MCF 10A (cell line): Measurements from ENCODE around the gene STK32B. TPM values are rescaled to one million over a fixed set of nuclear protein-coding genes. Genes with fewer than 3 reads are reported as not detected.

Source experiments
- BruUV-seq: library from RNA; stranded (reverse); fragments of 400-500 nt; replicated peaks from 2 replicates; lab custom pipeline; 2021; lab: Mats Ljungman, UMichigan
- CTCF ChIA-PET: fragments of 300-600 bp; sonication (Branson Sonifier 250); formaldehyde crosslinking; extraction: SDS; loops from one replicate; lab custom pipeline; 2021; ENCODE audit warnings: antibody characterized with exemption, inconsistent platforms; lab: Yijun Ruan, JAX
- POLR2A ChIA-PET: fragments of 300-600, 350-650 bp; sonication (Branson Sonifier 250); formaldehyde crosslinking; extraction: SDS; loops from one replicate; lab custom pipeline; 2020; ENCODE audit warnings: antibody characterized with exemption, inconsistent platforms; lab: Yijun Ruan, JAX
- DNase-seq: peaks from one replicate; pipeline ENCODE4 v3.0.0-alpha.2; 2018; ENCODE audit not compliant: unreplicated experiment
- H3K27ac Mint-ChIP-seq: one replicate; pipeline ENCODE4 v1.8.0; 2022; ENCODE audit warnings: mild to moderate bottlenecking, low read depth, mixed read lengths; ENCODE audit not compliant: unreplicated experiment
- H3K27me3 Mint-ChIP-seq: one replicate; pipeline ENCODE4 v1.8.0; 2022; ENCODE audit warnings: mixed read lengths; ENCODE audit not compliant: insufficient read depth, unreplicated experiment
- H3K36me3 Mint-ChIP-seq: one replicate; pipeline ENCODE4 v1.8.0; 2022; ENCODE audit warnings: mild to moderate bottlenecking, moderate library complexity, mixed read lengths; ENCODE audit not compliant: insufficient read depth, unreplicated experiment
- H3K4me1 Mint-ChIP-seq: one replicate; pipeline ENCODE4 v1.8.0; 2022; ENCODE audit warnings: mixed read lengths; ENCODE audit not compliant: insufficient read depth, unreplicated experiment
- H3K4me3 Mint-ChIP-seq: one replicate; pipeline ENCODE4 v1.8.0; 2022; ENCODE audit warnings: mild to moderate bottlenecking, moderate library complexity, mixed read lengths; ENCODE audit not compliant: unreplicated experiment
- H3K9me3 Mint-ChIP-seq: one replicate; pipeline ENCODE4 v1.8.0; 2022; ENCODE audit warnings: mixed read lengths; ENCODE audit not compliant: unreplicated experiment
- CTCF ChIP-seq: fragments of 200-600 bp; IDR thresholded peaks from one replicate; pipeline ENCODE4 v1.8.0; 2022; ENCODE audit warnings: antibody characterized with exemption, mild to moderate bottlenecking; ENCODE audit not compliant: unreplicated experiment
- intact Hi-C: fragments of 100-400 bp; cut with micrococcal nuclease; formaldehyde crosslinking; loops from 2 replicates; pipeline ENCODE4 v1.14.1; 2022
- total RNA-seq: library from RNA; stranded (reverse); gene quantifications from 2 replicates; pipeline ENCODE4 v1.2.3, GENCODE V29; 2022

The STK32B gene
- total RNA-seq, 1 experiment from 2014 or later: not detected

- ChIA-PET CTCF (interaction anchor here (0.7 to 1.5 kb wide), 3 partner anchors 30 to 764 kb away, joined by 3 to 8 read pairs (median 3); no protein-coding TSS in a partner anchor), POLR2A (no interaction called here)
- Mint-ChIP-seq H3K27ac (no peak overlapping the region), H3K4me1 (peaks cover 14% of the 10 kb centered on the region), H3K36me3 (no peaks in the 10 kb centered on the region), H3K27me3 (no peaks in the 10 kb centered on the region), H3K4me3 (no peak overlapping the region), H3K9me3 (no peaks in the 10 kb centered on the region)
- TF ChIP-seq CTCF: no peak
- intact Hi-C loops: no loop called here
- no peak for DNase-seq
- no TSS peak for BruUV-seq
Observed at GRCh38 chr4:5048721-5049120, 2.6 kb upstream of the STK32B start.

- CTCF ChIA-PET: interaction anchor here (0.6 to 1.7 kb wide), 13 partner anchors 11 to 941 kb away, joined by 3 to 8 read pairs (median 4); no protein-coding TSS in a partner anchor
- DNase-seq: peak; percentile 68
- intact Hi-C loops: loop anchor here (1.0 to 10.0 kb wide), 4 partner anchors 92 to 763 kb away; partner anchors contain the start of gene EVC
- no peak overlapping the region for H3K27ac Mint-ChIP-seq
- peak overlapping the region; percentile 68 for H3K4me3 Mint-ChIP-seq
- no peaks in the 10 kb centered on the region for H3K9me3 Mint-ChIP-seq
- BruUV-seq: no TSS peak
- H3K36me3 Mint-ChIP-seq: no peaks in the 10 kb centered on the region
- POLR2A ChIA-PET: no interaction called here
- no peaks in the 10 kb centered on the region for H3K4me1 Mint-ChIP-seq
- no peaks in the 10 kb centered on the region for H3K27me3 Mint-ChIP-seq
- peak; percentile 72 for TF ChIP-seq CTCF
Observed at GRCh38 chr4:5050520-5051277, 581 bp upstream of the STK32B start.

GRCh38 chr4:5052204-5052702 lies 973 bp downstream of the STK32B start:
- H3K27me3 Mint-ChIP-seq: no peaks in the 10 kb centered on the region
- no TSS peak for BruUV-seq

More at GRCh38 chr4:5052204-5052702, 973 bp downstream of the STK32B start:
- TF ChIP-seq CTCF: no peak
- Mint-ChIP-seq H3K4me3 (no peak overlapping the region), H3K27ac (no peak overlapping the region), H3K4me1 (no peaks in the 10 kb centered on the region), H3K36me3 (no peaks in the 10 kb centered on the region), H3K9me3 (no peaks in the 10 kb centered on the region)
- POLR2A ChIA-PET: no interaction called here
- intact Hi-C loops: loop anchor here (10.0 kb wide), 2 partner anchors 343 to 663 kb away; partner anchors contain the start of gene EVC
- CTCF ChIA-PET: interaction anchor here (0.6 to 1.0 kb wide), 4 partner anchors 59 to 571 kb away, joined by 3 to 4 read pairs (median 3); no protein-coding TSS in a partner anchor
- no peak for DNase-seq
